NCI-H526 treated with DMSO at 0.1 percent for 48 hours (cell line): Measurements from ENCODE around the gene UMPS.
"Not testable (repeated sequence)": the region's sequence is repeated elsewhere in the genome, so short reads cannot be mapped to it uniquely, and the experiment has no call there.

ENCODE experiments used
- DNase-seq: peaks from one replicate; lab custom pipeline; 2025; lab: John Stamatoyannopoulos, UW

The UMPS gene

GRCh38 chr3:124707656-124708062 lies 22.6 kb upstream of the UMPS start:
- no peak for DNase-seq

DNA sequence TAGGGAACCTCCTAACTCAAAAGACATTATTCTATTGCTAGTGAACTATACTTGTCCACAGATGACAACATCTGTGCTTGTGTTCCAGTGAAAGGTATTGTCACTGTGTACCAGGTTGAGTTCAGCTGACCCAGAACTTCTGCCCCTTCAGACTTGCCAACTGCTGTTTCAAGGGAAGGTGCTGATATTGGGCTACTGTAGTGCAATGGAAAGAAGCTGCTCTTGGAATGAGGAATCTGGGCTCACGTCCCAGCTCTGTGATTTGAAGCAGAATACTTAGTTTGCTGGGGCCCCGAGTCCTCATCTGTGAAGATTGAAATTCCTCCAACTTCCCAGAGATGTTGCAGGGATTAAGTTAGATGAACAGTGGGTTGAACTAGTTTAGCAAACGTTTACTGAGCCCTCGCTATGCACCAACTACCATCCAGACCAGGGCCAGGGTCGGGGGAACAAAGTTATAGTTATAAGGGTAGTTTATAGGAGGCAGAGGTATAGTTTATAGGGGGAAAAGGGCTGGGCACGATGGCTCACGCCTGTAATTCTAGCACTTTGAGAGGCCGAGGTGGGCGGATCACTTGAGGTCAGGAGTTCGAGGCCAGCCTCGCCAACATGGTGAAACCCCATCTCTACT lies 15.9 kb upstream of the UMPS start:
- no peak for DNase-seq

DNA sequence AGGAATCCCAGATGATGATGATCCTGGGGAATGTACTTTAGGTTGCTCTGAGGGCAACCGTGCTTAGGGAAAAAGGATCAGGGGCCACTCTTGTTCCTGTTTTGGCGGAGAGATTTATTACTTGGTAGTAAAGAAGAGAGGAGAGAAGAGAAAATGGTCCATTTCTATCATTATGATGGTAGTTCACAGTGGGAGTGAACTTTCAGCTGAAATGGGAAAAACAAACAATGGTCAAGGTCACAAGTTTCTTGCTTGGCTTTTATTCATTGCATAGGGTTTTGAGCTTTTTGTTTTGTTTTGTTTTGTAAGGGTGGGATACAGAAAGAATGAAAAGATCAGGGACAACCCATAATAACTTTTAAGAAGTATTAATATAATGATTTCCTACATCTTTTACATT lies 7.7 kb upstream of the UMPS start:
- DNase-seq, result no peak

GRCh38 chr3:124730941-124731297 lies 667 bp downstream of the UMPS start:
- no peak for DNase-seq

DNA sequence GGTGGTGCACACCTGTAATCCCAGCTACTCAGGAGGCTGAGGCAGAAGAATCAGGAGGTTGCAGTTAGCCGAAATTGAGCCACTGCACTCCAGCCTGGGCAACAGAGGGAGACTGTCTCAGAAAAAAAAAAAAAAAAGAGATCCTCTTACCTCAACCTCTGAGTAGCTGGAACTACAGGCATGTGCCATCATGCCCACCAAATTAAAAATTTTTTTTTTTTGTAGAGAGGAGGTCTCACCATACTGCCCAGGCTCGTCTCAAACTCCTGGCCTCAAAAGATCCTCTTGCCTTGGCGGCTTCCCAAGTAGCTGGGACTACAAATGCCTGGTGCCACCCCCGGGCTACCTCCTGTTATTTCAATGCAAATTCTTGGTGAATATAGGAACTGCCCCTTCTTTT lies 1.5 kb downstream of the UMPS start:
- DNase-seq, result no peak

GRCh38 chr3:124741027-124741426 lies 10.8 kb downstream of the UMPS start:
- DNase-seq, result no peak

DNA sequence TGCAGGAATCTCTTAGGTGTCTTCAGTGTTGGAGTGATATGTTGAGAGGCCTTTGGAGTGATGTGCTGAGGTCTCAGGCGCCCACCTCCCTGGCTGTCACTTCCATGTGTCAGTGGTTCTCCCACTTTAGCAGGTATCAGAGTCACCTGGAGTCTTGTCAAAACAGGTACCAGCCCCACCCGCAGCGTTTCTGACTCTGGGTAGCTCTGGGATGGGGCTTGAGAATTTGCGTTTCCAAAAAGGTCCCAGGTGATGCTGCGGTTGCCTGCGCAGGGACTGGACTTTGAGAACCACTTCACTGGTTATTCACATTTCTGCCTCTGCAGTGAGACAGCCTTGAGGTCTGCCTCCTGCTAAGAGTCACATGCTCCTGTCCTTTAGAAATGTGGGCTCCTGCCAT lies 15.5 kb downstream of the UMPS start:
- no peak for DNase-seq

DNA sequence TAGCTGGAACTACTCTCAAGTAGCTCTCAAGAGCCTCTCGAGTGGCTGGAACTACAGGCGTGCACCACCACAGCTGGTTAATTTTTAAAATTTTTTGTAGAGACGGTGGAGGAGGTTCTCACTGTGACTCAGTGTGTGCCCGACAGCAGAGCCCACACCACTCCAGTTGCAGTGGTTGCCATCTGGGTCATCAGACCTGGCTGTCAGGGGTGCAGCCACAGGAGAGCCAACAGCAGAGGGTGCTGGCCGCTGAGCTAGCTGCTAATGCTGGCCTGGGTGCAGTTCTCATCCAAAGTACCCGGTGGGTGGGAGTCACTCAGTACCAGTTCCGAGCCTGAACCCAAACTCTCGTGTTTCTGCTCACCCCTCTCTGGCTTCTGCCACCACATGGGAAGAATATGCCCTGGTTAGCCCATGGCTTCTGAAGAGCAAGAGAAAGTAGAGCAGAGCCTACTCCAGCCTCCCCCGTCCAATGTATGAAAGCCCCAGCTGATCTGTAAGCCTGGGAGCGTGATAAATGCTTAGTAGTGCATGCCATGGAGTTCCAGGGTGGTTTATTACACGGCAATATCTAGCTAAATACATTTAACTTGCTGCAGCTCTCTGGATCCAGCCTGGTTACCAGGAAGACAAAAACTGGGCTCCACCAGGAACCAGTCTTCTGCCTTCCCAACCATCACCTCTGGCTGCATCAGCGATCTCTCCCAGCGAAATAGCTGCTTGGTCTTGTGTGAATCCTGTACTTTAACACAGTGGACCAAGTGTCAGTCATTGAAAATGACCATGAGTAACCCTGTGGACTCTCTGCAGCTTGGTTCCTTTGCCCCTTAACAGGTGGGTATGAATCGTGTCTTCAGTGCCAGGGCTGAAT lies 17.1 kb downstream of the UMPS start:
- DNase-seq, result no peak

DNA sequence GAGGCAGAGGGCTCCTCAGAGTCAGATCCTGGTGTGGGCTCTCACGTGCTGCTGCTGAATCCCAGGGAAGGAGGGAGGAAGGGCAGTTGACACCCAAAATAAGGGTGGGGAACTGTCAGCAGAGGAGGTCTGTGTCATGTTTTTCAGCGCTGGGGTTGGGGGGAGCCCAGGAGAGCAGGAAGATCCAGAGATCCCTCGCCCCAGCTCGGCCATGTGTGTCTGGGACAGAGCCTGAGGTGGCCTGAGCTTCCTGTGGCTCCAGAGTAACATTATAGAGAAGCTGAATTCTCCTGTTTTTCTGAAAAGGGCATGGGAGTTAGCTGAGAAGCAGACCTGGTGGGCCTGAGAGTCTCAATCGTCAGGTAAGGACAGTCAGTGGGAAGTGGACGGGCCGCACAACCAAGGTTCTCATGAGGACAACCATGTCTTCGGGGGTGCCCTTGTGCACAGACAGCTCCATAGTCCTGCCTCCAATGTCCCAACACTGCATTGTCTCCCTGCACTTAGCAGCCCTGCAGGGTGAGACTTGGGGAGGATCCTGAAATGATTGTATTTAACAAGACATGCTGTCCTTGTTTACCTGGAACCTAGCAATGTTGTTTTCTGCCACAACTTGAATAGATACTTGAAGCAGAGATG lies 18.4 kb downstream of the UMPS start:
- no peak for DNase-seq

DNA sequence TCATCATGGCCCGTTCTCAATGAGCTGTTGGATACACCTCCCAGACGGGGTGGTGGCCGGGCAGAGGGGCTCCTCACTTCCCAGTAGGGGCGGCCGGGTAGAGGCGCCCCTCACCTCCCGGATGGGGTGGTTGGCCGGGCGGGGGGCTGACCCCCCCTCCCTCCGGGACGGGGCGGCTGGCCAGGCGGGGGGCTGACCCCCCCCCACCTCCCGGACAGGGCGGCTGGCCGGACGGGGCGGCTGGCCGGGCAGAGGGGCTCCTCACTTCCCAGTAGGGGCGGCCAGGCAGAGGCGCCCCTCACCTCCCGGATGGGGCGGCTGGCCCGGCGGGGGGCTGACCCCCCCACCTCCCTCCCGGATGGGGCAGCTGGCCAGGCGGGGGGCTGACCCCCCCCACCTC lies 19.6 kb downstream of the UMPS start:
- not testable (repeated sequence) for DNase-seq

DNA sequence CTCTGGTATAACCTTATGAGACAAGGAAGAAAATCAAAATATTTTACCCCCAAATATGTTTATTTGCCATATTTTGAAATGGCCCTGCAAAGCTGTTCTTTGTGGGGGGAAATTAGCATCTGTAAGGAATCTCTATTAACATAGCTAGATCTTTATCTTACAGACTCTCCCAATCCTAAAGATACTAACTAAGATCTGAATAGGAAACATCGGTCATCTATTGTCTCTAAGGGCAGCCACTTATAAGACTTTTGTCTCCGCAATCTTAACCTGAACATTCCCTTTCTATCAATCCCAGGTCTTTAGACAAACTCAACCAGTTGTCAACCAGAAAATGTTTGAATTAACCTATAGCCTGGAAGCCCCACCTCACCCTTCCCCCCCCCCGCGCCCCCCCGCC lies 21.2 kb downstream of the UMPS start:
- no peak for DNase-seq

DNA sequence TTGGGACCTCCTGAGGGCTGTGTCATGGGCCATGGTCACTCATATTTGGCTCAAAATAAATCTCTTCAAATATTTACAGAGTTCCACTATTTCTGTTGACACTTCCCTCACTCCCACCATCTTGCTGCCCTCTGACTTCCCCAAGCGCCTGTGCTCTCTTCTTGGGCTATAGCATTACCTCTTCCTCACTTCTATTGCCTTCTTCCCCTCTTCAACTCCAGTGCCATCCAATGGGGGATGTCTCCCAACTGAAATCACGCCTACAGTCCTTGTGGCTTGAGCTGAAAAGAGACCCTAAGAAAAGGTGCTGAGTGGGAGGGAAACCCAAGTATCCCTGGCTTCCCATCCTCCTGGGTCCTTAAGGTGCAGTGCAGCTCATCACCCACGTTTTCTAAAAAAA lies 21.8 kb downstream of the UMPS start:
- no peak for DNase-seq

- DNase-seq, result not testable (repeated sequence)
These were observed 27.7 kb downstream of the UMPS start for GRCh38 chr3:124757926-124758325.

DNA sequence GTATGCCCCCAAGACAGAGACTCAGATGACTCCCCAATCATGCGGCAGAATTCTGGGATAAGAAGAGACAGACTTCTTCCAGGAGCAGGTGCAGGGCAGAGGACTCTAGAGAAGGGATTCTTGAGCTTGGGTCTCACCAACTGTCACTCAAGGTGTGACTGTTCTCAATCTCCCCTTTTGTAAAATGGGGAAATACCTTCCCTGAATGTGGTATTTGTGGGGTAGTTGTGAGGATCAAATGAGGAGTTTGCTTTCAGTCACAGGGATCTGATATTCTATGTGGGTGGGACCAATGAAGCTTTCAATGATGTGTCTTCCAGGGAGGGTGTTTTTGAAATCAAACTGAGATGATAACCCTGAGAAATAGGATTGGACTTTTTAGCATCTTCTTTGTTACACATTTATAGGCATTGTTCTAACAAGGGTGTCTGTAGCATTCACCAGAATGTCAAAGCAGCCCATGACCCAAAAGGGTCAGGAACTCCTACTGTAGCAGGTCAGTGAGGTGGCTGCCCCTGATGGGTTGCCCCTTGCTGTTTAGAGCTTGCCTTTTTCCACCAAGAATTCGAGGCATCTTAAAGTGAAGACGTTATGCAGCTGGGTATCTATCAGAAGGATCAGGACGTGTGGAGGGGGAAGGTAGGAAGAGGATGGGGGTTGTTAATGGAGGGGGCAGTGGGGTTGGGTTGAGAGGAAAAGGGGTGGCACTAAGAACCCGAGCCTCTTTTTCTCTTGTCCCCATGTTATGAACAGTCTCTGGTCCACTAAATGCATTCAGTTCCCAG lies 28.8 kb downstream of the UMPS start:
- no peak for DNase-seq

GRCh38 chr3:124759666-124760401 lies 29.6 kb downstream of the UMPS start:
- DNase-seq, result no peak

DNA sequence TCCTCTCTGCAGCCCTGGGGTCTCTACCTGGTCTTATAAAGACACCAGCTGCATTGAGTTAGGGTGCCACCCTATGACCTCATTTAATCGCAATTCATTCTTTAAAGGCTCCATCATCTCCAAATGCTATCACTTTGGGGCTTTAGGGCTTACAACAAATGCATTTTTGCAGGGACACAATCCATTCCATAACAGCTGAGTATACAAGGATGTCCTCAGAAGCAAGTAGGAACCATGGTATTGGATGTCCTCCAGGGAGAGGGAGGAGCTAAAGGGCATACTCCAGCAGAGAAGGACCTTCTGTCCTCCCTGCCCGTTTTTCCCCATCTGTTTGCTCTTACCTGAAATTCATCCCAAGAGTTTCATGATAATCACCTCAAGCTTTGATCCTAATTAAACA lies 30.3 kb downstream of the UMPS start:
- no peak for DNase-seq

GRCh38 chr3:124761250-124761796 lies 31.1 kb downstream of the UMPS start:
- DNase-seq, result peak; percentile 36

- DNase-seq, result no peak
These were observed 31.8 kb downstream of the UMPS start for GRCh38 chr3:124761935-124762660.

- no peak for DNase-seq
These were observed 32.4 kb downstream of the UMPS start for GRCh38 chr3:124762661-124763011.

DNA sequence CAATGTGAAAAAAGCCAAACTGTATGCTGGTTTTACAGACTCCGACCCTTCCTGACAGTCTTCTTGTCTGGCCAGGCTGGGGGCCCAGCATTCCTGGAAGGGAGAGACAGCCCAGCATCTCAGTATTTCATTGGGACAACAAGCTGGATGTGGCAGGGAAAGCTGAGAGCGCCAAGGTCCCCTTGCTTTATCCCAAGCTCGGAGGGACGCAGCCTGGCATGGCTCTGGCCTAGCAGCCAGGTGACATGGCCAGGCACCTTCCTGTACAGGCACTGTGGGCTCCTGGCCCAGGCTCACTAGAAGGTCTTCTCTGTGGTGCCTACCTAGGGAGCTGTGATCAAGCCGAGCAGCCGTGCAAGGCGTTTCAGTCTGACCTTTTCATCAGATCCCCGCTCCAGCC lies 33.0 kb downstream of the UMPS start:
- DNase-seq, result no peak
